ENCODE measurements around the gene LIX1L.

The LIX1L gene

DNA sequence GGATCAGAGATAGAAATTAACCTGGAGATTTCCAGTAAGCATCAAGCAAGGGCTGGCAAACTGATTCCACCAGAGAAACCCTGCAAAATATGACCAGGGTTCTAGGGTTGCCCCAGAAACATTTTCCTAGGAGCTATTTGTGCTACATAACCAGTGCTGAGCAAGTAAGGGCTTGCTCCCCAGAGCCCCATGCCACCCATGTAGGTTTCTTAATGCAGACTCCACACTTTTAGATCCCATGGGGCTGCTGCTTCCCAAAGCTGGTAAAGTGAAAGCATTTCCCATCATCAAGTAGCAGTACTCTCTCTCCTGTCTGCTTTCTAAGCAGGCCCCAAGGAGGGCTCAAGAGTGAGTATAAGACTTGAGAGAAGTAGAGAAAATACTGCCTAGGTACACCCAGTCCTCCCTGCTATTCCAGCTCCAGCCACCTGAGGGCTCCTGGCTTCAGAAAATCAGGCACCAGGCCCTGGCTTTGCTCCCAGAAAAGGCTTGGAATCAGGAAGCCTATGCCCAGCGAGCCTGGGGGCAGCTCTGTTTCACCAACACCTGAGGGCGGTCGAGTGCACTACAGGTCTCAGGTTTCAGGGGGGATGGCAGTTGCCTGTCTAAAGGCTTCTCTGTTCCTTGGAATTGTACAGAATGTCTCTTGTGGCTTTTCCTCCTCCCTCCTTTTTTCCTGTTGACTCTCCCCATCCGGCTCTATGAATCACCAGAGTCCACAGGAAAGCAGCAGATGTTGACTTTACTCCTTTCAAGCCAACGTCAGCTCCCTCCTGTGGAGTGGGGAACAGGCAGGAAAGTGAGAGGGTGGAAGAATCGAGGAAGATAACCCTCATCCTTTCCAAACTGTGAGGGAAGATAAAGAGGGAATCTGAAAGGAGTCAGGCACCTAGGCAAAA lies 66.0 kb downstream of the LIX1L start:
- peak; percentile 96 to 99 for DNase-seq

DNA sequence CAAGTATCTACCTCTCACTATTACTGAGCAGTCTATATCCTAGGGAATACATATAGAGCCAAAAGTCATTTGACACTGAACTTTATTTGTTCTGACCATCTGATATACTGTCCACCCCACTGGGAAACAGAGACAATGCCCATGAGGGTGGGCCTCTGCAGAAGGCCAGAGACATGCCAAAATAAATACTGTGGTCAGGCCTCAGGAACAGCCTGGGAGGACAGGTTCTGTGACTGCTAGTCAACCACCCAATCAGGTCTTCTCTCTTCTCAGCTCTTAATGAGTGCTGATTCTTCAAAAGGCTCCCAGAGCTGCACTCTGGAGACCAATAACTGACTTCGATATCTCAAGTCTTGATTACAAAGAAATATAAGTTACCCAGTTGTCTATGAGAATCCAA lies 66.7 kb downstream of the LIX1L start:
- no peak for DNase-seq

DNA sequence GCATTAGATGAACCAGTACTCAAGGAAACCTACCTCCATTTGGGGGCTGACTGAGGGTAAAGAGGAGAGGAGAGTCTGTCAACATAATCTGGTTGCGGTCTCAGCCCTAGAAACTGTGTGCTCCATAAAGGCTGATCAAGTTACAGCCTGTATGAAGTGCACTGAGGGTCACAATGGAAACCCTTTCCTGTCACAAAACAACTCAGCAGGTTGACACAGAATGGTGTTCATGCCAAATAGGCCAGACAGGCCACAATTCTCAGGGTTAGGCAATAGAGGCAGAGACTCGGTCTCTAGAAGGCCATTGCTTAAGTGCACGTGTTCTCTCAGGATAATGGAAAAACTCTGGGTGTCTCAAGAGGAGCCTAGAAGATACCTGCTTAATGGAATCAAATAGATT lies 68.1 kb downstream of the LIX1L start:
- DNase-seq: no peak

DNA sequence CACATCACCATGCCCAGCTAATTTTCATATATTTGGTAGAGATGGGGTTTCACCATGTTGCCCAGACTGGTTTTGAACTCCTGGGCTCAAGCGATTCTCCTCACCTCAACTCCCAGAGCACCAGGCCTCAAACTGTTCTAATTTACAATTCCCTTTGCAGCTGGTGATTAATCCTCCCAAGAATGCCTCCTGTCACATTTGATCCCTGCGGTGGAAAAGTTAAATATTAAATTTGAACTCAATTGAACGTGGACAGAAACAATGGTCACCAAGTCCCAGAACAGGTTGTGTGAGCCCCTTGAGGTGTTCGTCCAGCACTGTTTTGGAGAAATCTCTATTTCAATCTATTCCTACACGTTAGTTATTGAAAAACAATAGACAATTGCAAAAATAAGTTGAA lies 70.2 kb downstream of the LIX1L start:
- no peak for DNase-seq

DNA sequence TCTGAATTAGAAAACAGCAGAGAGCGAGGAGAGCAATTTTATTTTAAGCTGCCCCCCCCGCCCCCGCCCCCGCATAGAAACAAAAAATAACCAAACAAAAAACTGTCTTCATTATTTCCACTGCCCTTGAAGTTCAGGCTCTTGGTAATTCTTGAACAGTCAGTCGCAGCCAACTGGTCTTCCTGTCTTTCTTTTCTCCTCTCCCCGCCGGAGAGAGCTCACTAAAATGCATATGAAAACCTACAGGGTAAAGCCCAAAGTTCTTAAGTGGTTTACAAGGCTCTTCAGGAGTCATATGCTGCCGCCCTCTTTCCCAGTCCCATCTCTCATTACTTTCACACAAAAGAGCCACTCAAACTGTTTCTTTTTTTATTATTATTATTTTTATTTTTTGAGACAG lies 71.0 kb downstream of the LIX1L start:
- no peak for DNase-seq

DNA sequence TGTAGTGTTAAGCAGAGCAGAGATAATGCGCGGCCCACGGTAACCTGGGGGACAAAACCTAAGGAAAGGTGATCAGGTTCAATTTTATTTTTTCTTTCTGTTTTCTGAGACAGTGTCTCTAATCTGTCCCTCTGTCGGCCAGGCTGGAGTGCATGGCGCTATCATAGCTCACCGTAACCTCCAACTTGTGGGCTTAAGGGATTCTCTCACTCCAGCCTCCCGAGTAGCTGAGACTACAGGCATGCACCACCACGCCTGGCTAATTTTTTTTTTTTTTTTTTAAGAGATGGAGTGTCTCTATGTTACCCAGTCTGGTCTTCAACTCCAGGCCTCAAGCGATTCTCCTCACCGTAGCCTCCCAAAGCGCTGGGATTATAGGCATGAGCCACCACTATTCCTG lies 71.4 kb downstream of the LIX1L start:
- DNase-seq: no peak

DNA sequence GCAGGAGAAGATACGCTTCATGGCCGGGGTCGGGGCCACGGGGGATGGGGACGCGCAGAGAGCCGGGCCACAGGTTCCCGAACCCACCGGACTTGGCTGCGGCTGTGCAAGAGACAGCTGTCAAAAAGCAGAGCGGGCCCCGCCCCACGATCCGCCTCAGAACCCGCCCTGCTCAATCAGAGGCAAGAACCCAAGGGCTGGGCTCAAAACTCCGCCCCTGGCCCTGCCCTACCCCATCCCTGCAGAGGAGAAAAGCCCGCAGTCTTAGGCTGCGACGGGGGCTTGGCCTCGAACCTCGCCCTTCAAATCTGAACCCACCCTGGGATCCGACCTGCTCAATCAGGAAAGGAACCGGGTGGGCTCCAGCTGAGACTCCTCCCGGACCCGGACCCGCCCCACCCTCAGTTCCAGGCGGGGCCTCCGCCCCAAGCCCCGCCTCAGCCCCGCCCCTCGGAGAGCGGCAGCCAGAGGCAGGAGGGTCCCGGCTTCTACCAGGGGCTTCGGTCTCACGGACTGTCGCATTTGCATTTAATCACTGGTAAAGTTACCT lies 72.0 kb downstream of the LIX1L start, which contains the start of gene ANKRD35:
ANKRD35 (minus strand) TSS at position 129 of the 550 bp plus-strand sequence; CDS start at position 21, 108 bp downstream.
- DNase-seq: peak in 1 of 2 experiments; percentile 35

DNA sequence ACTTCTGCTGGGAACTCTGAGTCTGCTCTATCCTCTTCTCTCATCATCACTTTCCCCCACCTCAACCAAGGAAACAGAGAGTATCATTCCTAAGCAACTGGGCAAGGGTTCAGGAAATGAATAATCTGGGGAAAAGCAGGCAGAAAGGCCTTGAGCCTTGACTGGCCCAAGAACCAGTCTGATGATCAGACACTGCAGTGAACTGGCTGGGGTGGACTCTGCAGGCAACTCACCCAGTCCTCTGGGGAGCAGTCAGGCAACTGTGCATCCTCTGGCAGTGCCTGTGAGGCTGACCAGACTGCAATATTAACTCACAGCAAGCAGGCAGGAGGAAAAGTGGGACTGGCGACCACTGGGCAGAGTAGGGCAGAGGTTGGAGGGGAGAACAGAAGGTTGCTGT lies 73.1 kb downstream of the LIX1L start:
- no peak for DNase-seq

Measured in SW 1271 (cell line).